GM12873 (cell line): ENCODE measurements around the gene TMTC1.

Source experiments
- CTCF ChIP-seq: IDR thresholded peaks from 2 replicates; pipeline ENCODE4 v1.5.1; 2012; ENCODE audit warnings: low read depth, mild to moderate bottlenecking, moderate library complexity, low read length, control low read depth; ENCODE audit not compliant: insufficient read depth; ENCODE audit errors: missing control alignments

The TMTC1 gene

GRCh38 chr12:29569132-29569757 is 214.5 kb downstream of the TMTC1 start:
- no peak for TF ChIP-seq CTCF

- TF ChIP-seq CTCF, result no peak
These were observed 217.3 kb downstream of the TMTC1 start for GRCh38 chr12:29566441-29566840.

- no peak for TF ChIP-seq CTCF
These were observed 218.0 kb downstream of the TMTC1 start for GRCh38 chr12:29565727-29566126.

- no peak for TF ChIP-seq CTCF
These were observed 218.8 kb downstream of the TMTC1 start for GRCh38 chr12:29564925-29565324.

- no peak for TF ChIP-seq CTCF
These were observed 220.1 kb downstream of the TMTC1 start for GRCh38 chr12:29563636-29564035.

- no peak for TF ChIP-seq CTCF
These were observed 220.7 kb downstream of the TMTC1 start for GRCh38 chr12:29563071-29563470.

GRCh38 chr12:29562110-29562804 is 221.5 kb downstream of the TMTC1 start:
- no peak for TF ChIP-seq CTCF
